Panc1 (cell line): Measurements from ENCODE around the gene NDUFC2. TPM values are rescaled to one million over a fixed set of nuclear protein-coding genes. Genes with fewer than 3 reads are reported as not detected.

Experiments
- ATAC-seq: fragments of 200-7000 bp; cut with Tn5 transposase; 2 replicates; pipeline ENCODE4 v1.9.1; 2020; ENCODE audit warnings: mild to moderate bottlenecking, moderate library complexity
- Bru-seq: library from RNA; stranded (reverse); fragments of 400-500 nt; gene quantifications from one replicate; lab custom pipeline; 2021; lab: Mats Ljungman, UMichigan
- BruChase-seq, 2 experiments: library from RNA; stranded (reverse); fragments of 400-500 nt; gene quantifications; one replicate each; lab custom pipeline; 2021; lab: Mats Ljungman, UMichigan
- BruUV-seq: library from RNA; stranded (reverse); fragments of 400-500 nt; replicated peaks from 2 replicates; lab custom pipeline; 2021; lab: Mats Ljungman, UMichigan
- CTCF ChIA-PET: fragments of 300-600 bp; sonication (Branson Sonifier 250); formaldehyde crosslinking; loops from one replicate; lab custom pipeline; 2022; ENCODE audit warnings: antibody characterized with exemption; lab: Charles Lee
- POLR2A ChIA-PET: fragments of 300-600 bp; sonication (Branson Sonifier 250); formaldehyde crosslinking; loops from one replicate; lab custom pipeline; 2022; ENCODE audit warnings: antibody characterized with exemption; lab: Charles Lee
- DNase-seq: peaks from one replicate; pipeline ENCODE4 v3.0.0-alpha.2; 2010; ENCODE audit warnings: low read depth, low spot score
- H3K27ac ChIP-seq: 2 replicates; pipeline ENCODE4 v1.5.1; 2011; ENCODE audit warnings: mild to moderate bottlenecking, low read length, inconsistent platforms
- H3K27me3 ChIP-seq: fragments of 200-500 bp; sonication (Bioruptor generic); 2 replicates; pipeline ENCODE4 v1.6.0; 2014; ENCODE audit warnings: low read length, inconsistent platforms; ENCODE audit not compliant: control insufficient read depth, insufficient read depth
- H3K36me3 ChIP-seq: fragments of 200-500 bp; sonication (Bioruptor generic); 2 replicates; pipeline ENCODE4 v1.5.1; 2014; ENCODE audit warnings: inconsistent platforms, mild to moderate bottlenecking, low read length, moderate library complexity; ENCODE audit not compliant: control insufficient read depth, insufficient read depth
- H3K4me1 ChIP-seq: 2 replicates; pipeline ENCODE4 v1.5.1; 2011; ENCODE audit warnings: inconsistent platforms, mild to moderate bottlenecking, low read length, moderate library complexity; ENCODE audit not compliant: control insufficient read depth, insufficient read depth
- H3K4me3 ChIP-seq, 2 experiments: 2 replicates each; pipeline ENCODE4 v1.5.1; 2011 to 2012; ENCODE audit warnings: low read depth in 2 of 2, low read length in 2 of 2, mild to moderate bottlenecking in 2 of 2, inconsistent platforms in 1 of 2, moderate library complexity in 1 of 2
- H3K9me3 ChIP-seq: fragments of 200-500 bp; sonication (Bioruptor generic); 2 replicates; pipeline ENCODE4 v1.5.1; 2014; ENCODE audit warnings: low read depth, mild to moderate bottlenecking, inconsistent platforms, low read length, moderate library complexity; ENCODE audit not compliant: control insufficient read depth, insufficient read depth
- POLR2AphosphoS5 ChIP-seq: IDR thresholded peaks from 2 replicates; pipeline ENCODE4 v1.6.1; 2012; ENCODE audit warnings: mild to moderate bottlenecking, low read depth, low read length, moderate library complexity
- SIN3A ChIP-seq: IDR thresholded peaks from 2 replicates; pipeline ENCODE4 v1.6.1; 2012; ENCODE audit warnings: low read depth, mild to moderate bottlenecking, low read length, moderate library complexity, borderline replicate concordance; ENCODE audit not compliant: insufficient read depth
- TCF7L2 ChIP-seq: IDR thresholded peaks from 2 replicates; pipeline ENCODE4 v1.6.1; 2011; ENCODE audit warnings: mild to moderate bottlenecking, low read depth, low read length, inconsistent platforms
- in situ Hi-C: cut with HindIII; loops from 2 replicates; pipeline ENCODE4 v1.10.0; 2016; ENCODE audit warnings: low sequenced_read_pairs, low pct_unique_long_range_greater_than_20kb
- intact Hi-C: fragments of 100-400 bp; cut with micrococcal nuclease; formaldehyde crosslinking; loops from one replicate; pipeline ENCODE4 v1.10.0; 2022; ENCODE audit not compliant: unreplicated experiment
- long read RNA-seq: library from polyadenylated mRNA; unstranded; transcript quantifications from one replicate; pipeline ENCODE4 v2.0.0, GENCODE V29; 2021; ENCODE audit not compliant: unreplicated experiment
- polyA plus RNA-seq: library from polyadenylated mRNA; unstranded; fragments of >200 nt; gene quantifications from one replicate; pipeline ENCODE4 v1.2.1, GENCODE V29; 2012; ENCODE audit warnings: missing spikeins; ENCODE audit not compliant: insufficient read length
- total RNA-seq: library from RNA; stranded (reverse); gene quantifications from one replicate; pipeline ENCODE4 v1.2.1, GENCODE V29; 2021; ENCODE audit not compliant: unreplicated experiment
- TF ChIP-seq, protein P1 (sequence below): fragments of 450-650 bp; IDR thresholded peaks from 2 replicates; pipeline ENCODE4 v1.5.1; 2017; ENCODE audit warnings: mild to moderate bottlenecking
- TF ChIP-seq, protein P2 (sequence below), 2 experiments: IDR thresholded peaks; 2 replicates each; pipeline ENCODE4 v1.6.1; 2011 to 2012; ENCODE audit warnings: low read depth in 2 of 2, control low read depth in 1 of 2, low read length in 1 of 2, mild to moderate bottlenecking in 1 of 2, moderate library complexity in 1 of 2; ENCODE audit not compliant: insufficient read depth in 1 of 2

NDUFC2 gene
- 308 TPM for total RNA-seq
- polyA plus RNA-seq: 226 TPM
- Bru-seq, nascent RNA: percentile 73 among the genes with signal in this experiment
- BruChase-seq, experiment 1, labeled RNA remaining after a 2-hour chase: percentile 81 among the genes with signal in this experiment
- BruChase-seq, experiment 2, labeled RNA remaining after a 6-hour chase: percentile 92 among the genes with signal in this experiment
- long read RNA-seq, transcript NDUFC2-201 (3 exons, 2,518 nt): major isoform, 199 of 205 reads
- long read RNA-seq, partial matches to known transcripts: 1 of 205 reads
- long read RNA-seq, other reads (novel, unspliced or antisense): 4 of 205 reads

DNA sequence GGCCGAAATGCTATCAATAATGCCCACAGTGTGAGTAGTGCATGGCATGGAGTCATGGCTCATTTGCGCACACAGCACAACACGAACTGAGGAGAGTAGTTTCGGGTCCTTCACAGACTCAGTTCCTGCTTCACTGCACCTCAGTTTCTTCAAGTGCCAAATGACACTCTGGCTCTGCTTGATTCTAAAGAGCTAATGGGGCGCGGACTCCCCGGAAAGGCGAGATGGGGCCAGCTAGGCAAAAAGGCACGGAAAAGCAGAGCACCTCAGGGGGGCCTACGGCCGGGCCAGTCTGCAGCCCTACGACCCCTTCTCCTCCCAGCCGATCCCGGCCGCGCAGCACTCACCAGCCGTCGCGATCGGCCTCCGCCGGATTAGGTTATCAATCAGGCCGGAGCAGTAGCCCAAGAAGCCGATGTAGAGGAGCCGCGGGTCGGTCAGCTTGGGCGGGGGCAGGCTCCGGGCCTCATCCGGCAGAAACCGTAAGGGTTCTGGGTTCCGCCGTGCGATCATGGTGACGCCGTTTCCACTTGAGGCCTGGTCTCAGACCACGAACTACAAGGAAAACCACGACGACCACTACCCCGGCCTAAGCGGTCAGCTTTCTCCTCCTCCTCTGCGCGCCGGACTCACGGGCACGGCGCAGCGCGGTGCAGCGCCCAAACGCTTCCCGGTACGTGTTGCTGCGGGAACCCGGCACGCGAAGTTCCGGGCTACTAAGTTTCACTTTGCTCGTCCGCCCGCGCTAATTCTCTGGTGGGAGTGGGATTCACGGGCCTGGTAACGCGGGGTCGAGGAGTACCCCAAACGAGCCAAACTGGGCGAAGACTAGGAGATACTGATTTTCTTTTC lies at the start of gene NDUFC2:
Gene NDUFC2, minus strand, starts transcription at position 631 of the 852 bp plus-strand sequence. Its CDS starts 118 bp downstream, at position 513.
- POLR2A ChIA-PET: interaction anchor here (0.6 kb wide), 1 partner anchor 39 kb away, joined by 4 read pairs; no protein-coding TSS in a partner anchor
- no peaks in the 10 kb centered on the region for H3K9me3 ChIP-seq
- ATAC-seq: peak; percentile 95
- peak within 1 kb of the TSS; percentile 80 to 87 for H3K4me3 ChIP-seq
- intact Hi-C loops: no loop called here
- in situ Hi-C loops: no loop called here
- H3K4me1 ChIP-seq: peaks cover 22% of the 10 kb centered on the region
- H3K27ac ChIP-seq: peak within 1 kb of the TSS; percentile 96
- H3K36me3 ChIP-seq: no peaks in the 10 kb centered on the region; the same call in 1 of the 2 replicates
- peak; percentile 51 for DNase-seq
- CTCF ChIA-PET: interaction anchor here (0.8 kb wide), 1 partner anchor 36 kb away, joined by 3 read pairs; no protein-coding TSS in a partner anchor
- peak; percentile 64; the same call in 1 of the 2 replicates for TF ChIP-seq TCF7L2
- TF ChIP-seq, protein P1, sequence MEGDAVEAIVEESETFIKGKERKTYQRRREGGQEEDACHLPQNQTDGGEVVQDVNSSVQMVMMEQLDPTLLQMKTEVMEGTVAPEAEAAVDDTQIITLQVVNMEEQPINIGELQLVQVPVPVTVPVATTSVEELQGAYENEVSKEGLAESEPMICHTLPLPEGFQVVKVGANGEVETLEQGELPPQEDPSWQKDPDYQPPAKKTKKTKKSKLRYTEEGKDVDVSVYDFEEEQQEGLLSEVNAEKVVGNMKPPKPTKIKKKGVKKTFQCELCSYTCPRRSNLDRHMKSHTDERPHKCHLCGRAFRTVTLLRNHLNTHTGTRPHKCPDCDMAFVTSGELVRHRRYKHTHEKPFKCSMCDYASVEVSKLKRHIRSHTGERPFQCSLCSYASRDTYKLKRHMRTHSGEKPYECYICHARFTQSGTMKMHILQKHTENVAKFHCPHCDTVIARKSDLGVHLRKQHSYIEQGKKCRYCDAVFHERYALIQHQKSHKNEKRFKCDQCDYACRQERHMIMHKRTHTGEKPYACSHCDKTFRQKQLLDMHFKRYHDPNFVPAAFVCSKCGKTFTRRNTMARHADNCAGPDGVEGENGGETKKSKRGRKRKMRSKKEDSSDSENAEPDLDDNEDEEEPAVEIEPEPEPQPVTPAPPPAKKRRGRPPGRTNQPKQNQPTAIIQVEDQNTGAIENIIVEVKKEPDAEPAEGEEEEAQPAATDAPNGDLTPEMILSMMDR: no peak
- peak; percentile 97 for TF ChIP-seq SIN3A
- TF ChIP-seq, protein P2, sequence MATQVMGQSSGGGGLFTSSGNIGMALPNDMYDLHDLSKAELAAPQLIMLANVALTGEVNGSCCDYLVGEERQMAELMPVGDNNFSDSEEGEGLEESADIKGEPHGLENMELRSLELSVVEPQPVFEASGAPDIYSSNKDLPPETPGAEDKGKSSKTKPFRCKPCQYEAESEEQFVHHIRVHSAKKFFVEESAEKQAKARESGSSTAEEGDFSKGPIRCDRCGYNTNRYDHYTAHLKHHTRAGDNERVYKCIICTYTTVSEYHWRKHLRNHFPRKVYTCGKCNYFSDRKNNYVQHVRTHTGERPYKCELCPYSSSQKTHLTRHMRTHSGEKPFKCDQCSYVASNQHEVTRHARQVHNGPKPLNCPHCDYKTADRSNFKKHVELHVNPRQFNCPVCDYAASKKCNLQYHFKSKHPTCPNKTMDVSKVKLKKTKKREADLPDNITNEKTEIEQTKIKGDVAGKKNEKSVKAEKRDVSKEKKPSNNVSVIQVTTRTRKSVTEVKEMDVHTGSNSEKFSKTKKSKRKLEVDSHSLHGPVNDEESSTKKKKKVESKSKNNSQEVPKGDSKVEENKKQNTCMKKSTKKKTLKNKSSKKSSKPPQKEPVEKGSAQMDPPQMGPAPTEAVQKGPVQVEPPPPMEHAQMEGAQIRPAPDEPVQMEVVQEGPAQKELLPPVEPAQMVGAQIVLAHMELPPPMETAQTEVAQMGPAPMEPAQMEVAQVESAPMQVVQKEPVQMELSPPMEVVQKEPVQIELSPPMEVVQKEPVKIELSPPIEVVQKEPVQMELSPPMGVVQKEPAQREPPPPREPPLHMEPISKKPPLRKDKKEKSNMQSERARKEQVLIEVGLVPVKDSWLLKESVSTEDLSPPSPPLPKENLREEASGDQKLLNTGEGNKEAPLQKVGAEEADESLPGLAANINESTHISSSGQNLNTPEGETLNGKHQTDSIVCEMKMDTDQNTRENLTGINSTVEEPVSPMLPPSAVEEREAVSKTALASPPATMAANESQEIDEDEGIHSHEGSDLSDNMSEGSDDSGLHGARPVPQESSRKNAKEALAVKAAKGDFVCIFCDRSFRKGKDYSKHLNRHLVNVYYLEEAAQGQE (IDR thresholded peaks at IDR 0.05; ENCODE audit: insufficient read depth in 1 of 2, low read depth in 2 of 2, low read length in 1 of 2): 0 out of 4 replicates have a peak, but pooled peaks of 1 of the 2 experiments have one; percentile 67
- TF ChIP-seq POLR2AphosphoS5: peak; percentile 98
- no peaks in the 10 kb centered on the region for H3K27me3 ChIP-seq
- TSS peak; percentile 91 for BruUV-seq

DNA sequence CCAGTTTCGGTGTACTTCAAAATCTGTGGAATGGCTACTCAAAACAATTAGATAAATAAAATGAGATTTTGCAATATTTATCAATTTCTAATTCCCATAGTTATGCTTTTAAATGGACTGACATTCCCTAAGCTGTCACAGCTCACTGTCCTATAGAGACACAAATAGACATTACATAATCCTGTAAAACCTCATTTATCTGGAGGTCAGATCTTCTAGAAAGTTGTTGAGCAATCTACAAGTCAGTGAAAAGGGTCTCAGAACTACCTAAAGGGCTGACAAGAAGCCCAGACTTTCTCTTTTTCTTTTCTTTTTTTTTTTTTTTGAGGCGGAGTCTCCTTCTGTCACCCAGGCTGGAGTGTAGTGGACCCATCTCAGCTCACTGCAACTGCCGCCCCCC lies 47.7 kb upstream of the NDUFC2 start:
- no peak overlapping the region for H3K27ac ChIP-seq
- ATAC-seq (no peak), DNase-seq (no peak)
- ChIA-PET CTCF (interaction anchor here (0.7 kb wide), 1 partner anchor 76 kb away, joined by 8 read pairs; no protein-coding TSS in a partner anchor), POLR2A (no interaction called here)
- BruUV-seq: no TSS peak
- intact Hi-C loops: no loop called here
- no peak for TF ChIP-seq SIN3A
- TF ChIP-seq, protein P2 (IDR thresholded peaks at IDR 0.05; ENCODE audit: insufficient read depth in 1 of 2, low read depth in 2 of 2, low read length in 1 of 2): no peak
- in situ Hi-C loops: no loop called here
- H3K4me1 ChIP-seq: no peaks in the 10 kb centered on the region
- H3K27me3 ChIP-seq: no peaks in the 10 kb centered on the region
- peaks cover 14% of the 10 kb centered on the region; the same call in 1 of the 2 replicates for H3K36me3 ChIP-seq
- H3K9me3 ChIP-seq: no peaks in the 10 kb centered on the region
- no peak overlapping the region for H3K4me3 ChIP-seq
